Measurements from ENCODE around the gene RPS6KA2.
"Not testable (repeated sequence)": the region's sequence is repeated elsewhere in the genome, so short reads cannot be mapped to it uniquely, and the experiment has no call there.

The RPS6KA2 gene

DNA sequence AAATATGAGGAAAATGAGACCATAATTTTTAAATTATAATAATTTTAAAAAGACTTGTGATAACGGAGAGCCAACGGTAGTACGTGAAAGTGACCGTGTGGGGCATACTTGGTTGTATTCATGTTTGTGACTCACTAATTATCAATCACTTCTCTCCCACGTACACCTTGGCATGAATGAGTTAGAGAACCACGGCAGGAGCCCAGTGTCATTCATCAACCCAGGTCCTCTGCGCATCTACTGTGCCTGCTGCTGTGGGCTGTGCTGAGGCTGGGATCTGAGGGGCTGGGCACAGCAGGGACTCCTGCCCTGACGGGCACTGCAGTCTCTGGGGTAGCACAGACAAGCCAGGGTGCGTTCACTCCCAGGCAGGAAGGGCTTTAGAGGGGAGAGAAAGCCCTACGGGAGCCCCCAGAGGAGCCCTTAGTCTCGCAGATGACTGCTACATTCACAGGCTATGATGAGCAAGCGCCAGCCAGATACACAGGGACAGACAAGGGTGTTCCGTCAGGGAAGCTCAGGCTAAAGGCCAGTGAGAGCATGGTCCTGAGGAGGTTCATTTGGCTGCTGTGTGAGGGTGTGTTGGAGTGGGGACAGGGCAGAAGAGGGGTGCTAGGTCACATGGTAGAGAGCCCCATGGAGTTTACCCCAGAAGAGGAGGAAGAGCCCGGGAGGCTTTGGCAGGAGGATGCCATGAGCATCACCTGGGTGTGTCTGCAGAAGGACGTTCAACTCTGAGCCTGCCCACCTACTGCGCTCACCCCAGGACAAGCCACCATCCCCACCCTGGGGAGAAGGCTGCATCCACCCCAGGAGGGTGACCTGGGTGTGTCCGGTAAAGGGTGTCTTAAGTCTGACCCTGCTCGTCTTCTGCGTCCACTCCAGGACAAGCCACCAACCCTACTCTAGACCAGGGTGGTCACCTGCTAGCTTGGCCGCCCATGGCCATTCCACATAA is 8.2 kb upstream of the RPS6KA2 start:
- DNase-seq (ENCODE audit: low read depth), result no peak

DNA sequence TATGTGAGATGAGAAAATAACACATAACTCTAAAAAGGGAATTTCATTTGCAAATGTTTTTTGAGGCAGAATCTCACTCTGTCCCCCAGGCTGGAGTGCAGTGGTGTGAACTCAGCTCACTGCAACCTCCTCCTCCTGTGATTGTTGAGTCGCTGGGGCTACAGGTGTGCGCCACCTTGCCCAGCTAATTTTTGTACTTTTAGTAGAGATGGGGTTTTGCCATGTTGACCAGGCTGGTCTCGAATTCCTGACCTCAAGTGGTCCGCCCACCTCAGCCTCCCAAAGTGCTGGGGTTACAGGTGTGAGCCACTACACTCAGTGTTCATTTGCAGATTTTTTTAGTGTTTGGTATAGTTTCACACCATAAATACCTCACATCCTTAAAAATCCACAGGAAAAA is 7.5 kb upstream of the RPS6KA2 start:
- DNase-seq (ENCODE audit: low read depth), result not testable (repeated sequence)

DNA sequence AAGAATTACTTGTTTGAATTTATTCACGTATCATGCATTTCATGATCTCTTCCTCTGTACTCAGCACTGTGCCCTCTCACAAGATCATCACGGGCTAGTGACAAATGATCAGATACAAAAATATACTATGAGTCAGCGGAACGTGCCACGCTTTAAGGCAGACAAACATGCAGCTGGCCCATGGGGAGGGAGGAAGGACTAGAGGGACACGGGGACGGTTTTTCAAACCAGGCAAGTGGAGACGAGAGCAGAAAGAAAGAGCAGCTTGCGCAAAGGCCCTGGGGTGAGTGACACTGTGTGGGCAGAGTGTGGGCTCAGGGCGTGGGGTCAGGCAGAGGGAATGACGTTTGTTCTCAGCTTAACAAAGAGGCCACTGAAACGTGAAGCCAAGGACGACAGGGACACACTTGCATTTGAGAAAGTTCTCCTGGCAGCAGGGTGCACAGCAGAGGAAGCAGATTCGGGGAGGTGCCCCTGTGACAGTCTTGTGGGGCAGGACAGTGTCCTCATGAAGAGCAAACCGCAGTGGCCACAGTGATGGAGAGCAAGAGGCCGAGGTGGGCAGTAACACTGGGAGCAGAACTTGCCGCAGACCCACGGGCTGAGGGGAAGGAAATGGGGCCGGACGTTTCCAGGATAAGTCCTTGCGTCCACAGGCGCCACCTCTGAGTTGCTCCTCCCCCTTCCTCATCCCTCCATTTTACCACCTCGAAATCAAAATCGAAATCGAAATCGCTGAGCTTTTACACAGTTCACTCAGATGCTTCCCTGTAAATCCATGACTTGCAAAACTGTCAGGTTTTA is 6.9 kb upstream of the RPS6KA2 start:
- no peak for DNase-seq (ENCODE audit: low read depth)

- no peak for DNase-seq (ENCODE audit: low read depth)
These were observed 5.7 kb upstream of the RPS6KA2 start for GRCh38 chr6:166632731-166633130.

- DNase-seq (ENCODE audit: low read depth), result no peak
These were observed 3.4 kb upstream of the RPS6KA2 start for GRCh38 chr6:166630462-166630861.

DNA sequence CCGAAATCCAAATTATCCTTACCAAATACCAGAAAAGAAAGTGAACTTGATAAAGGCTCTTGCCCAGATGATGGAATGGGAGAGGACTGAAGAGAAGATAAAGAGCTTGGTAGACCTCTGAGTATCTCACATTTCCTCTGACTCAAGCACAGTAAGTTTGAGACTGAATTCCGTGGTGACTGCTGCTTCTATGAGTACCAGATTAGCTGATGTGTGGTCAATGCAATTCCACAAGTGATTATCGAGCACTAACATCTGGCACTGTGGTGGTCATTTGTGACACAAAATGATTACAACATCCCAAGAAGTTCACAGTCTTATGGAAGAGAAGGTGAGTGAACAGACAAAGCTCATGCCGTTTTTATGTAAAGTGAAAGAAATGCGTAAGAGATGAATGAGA is 2.6 kb upstream of the RPS6KA2 start:
- no peak for DNase-seq (ENCODE audit: low read depth)

DNA sequence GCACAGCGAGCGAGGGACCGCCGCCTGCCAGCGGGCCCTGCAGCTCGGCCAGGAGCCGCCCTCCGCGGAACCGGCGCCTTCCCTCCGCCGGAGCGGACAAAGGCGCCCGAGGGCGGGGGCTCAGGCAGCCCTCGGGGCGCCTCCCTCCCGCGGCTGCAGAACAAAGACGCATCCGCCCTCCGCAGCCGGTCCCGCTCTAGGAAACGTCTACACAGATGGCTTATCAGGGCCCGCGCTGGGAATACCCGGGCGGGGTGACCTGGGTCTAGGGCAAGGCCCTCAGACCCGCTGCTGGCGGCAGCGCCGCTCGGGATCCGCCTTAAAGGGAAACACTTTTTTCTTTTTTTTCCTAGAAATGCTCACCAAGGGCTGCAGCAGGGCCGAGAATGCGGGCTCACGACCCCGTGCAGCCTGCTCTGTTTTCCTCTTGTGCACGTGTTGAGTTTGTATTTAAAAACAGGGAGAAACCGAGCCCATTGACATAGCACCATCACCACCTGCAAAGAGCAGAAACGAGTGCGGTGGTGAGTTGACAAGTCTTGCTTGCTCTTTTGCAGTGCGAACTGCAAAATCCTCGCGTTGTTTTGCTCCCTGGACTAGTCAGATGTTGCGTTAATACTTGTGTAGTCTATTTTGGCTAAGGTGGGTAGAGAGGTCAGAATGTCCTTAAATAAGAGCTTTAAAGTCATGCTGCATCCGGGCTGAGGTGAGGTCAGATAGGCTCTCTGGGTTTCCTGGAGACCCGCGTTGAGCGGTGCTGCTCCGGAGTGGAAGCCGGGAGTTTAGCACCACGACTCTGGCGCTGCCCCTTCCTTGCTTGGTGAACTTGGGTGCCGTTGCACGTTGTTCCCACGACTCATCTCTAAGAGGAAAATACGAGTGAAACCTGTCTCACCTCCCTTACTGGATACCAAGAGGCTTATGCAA is 1.1 kb upstream of the RPS6KA2 start:
- peak; percentile 28 for DNase-seq (ENCODE audit: low read depth)

GRCh38 chr6:166626177-166627032 is 646 bp downstream of the RPS6KA2 start:
- DNase-seq (ENCODE audit: low read depth), result peak; percentile 11

- DNase-seq (ENCODE audit: low read depth), result no peak
These were observed 1.7 kb downstream of the RPS6KA2 start for GRCh38 chr6:166625356-166625755.

GRCh38 chr6:166624275-166624674 is 2.8 kb downstream of the RPS6KA2 start:
- DNase-seq (ENCODE audit: low read depth), result no peak

DNA sequence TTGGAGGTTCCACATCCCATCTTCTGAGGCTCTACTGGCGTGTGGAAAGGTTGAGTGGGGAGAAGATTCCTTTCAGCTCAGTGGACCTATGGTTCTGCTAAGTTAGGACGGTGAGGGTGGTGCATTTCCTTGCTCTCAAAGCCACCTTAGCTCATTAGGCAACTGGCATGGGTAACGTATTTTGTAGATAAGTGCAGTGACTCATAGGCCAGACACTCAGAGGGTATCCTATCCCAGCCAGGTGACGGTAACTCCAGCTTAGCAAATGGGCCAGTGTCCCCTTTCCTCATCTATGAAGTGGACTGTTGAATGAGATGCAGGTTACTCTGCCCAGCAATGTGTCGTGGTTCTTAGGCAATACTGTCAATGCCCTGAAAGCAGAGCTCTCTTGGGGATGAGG is 3.7 kb downstream of the RPS6KA2 start:
- no peak for DNase-seq (ENCODE audit: low read depth)

DNA sequence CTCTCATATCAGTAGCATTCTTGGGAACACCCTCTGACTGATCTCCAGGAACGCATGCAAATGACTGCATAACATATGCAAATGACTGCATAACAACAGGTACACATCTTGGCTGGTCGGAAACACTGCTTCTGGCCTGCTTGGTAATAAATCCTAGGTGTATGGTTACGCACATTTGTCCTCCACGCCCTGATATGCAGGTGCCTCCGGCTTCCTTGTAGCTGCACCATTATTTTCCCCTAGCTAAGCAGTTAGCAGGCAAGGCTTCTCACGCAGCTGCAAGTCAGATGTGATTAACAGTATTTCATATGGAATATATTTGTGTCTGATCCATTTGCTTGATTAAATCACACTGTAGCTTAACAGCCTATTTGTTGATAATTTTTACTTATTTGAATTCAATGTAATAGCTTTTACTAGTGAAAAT is 5.9 kb downstream of the RPS6KA2 start:
- DNase-seq (ENCODE audit: low read depth), result no peak

GRCh38 chr6:166620478-166621113 is 6.5 kb downstream of the RPS6KA2 start:
- no peak for DNase-seq (ENCODE audit: low read depth)

GRCh38 chr6:166619912-166620311 is 7.1 kb downstream of the RPS6KA2 start:
- no peak for DNase-seq (ENCODE audit: low read depth)

GRCh38 chr6:166618866-166619761 is 7.9 kb downstream of the RPS6KA2 start:
- no peak for DNase-seq (ENCODE audit: low read depth)

DNA sequence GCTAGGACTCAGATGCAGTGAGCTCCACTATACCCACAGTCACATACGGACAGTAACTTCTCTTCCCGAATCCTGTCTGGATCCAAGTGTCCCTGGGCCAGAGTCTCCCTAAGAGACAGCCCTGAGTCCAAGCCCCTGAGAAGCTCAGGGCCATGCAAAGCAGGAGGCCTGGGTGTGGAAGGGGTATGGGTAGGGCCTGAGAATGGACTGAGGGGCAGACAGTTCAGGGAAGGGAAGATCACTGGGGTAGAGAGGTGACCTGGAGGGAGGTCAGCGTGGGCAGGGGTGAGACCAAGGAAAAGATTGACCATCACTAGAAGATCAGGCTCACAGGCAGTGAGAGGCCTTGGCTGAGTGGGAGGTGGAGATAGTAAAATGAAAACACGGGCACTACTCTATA is 8.8 kb downstream of the RPS6KA2 start:
- no peak for DNase-seq (ENCODE audit: low read depth)

GRCh38 chr6:166617359-166617758 is 9.7 kb downstream of the RPS6KA2 start:
- no peak for DNase-seq (ENCODE audit: low read depth)

DNA sequence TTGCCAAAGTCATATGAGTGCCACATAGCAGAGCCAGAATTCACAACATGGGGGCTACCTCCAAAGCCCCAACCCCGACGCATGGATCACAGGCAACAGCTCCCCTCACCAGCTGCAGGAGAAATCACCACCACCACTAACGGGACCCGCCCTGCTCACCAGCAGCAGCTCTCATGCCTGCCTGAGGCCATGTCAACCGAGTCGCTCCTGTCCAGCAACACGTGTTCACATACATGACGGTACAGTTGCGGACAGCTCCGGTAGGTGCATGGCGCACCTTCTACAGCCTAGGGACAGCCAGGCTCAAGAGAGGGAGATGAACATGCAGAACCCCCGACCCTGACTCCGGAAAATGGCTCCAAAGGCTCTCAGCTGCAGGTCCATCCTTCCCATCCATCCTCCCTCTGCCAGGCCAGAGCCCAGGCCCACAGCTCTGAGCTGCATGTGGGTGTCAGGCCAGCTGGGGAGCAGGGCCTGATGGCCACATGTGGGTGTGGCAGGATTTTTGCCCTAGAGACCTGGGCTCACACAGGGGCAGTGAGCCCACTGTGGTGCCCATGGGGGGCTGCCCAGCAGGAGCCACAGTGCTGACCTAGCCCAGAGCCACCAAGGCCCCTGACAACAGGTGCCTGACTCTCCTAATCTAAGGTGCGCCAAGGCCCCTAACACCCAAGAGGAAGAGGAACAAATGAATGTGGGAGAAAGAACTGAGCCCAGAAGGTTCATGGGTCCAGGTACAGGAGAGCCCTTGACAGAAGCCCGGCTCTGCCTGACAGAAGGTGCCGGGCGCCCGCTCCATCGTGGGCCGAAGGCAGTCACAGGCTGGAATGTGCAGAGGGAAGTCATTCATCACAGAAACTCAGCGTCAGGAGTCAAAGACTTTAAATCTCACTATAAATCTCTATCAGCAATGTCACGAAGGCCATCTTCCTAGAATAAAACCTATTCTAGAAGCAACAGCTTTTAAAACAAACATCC is 10.5 kb downstream of the RPS6KA2 start:
- DNase-seq (ENCODE audit: low read depth), result no peak

Data from stimulated activated CD8-positive, alpha-beta memory T cell treated with anti-CD3 and anti-CD28 coated beads, Interleukin-4, amount 100 ng/mL, for 24 hours (primary cell).